SK-N-SH treated with all-trans-retinoic acid at 6 μM for 48 hours (cell line): ENCODE results near the gene HIBCH.
"Not testable (repeated sequence)": the region's sequence is repeated elsewhere in the genome, so short reads cannot be mapped to it uniquely, and the experiment has no call there.

Experiments
- ATAC-seq: fragments of 200-7000 bp; cut with Tn5 transposase; 3 replicates; pipeline ENCODE4 v1.9.1; 2020; ENCODE audit warnings: mild to moderate bottlenecking, moderate library complexity
- ARNTL ChIP-seq: fragments of 450-650 bp; formaldehyde crosslinking; IDR thresholded peaks from 2 replicates; pipeline ENCODE4 v1.5.0; 2020; ENCODE audit warnings: low read depth, mild to moderate bottlenecking, moderate library complexity, borderline replicate concordance
- GLIS3 ChIP-seq: fragments of 250-450 bp; sonication (Bioruptor Pico); IDR thresholded peaks from 2 replicates; pipeline ENCODE4 v1.5.0; 2020; ENCODE audit warnings: mild to moderate bottlenecking, moderate library complexity
- ISL1 ChIP-seq: fragments of 250-450 bp; sonication (Bioruptor Pico); IDR thresholded peaks from 2 replicates; pipeline ENCODE4 v2.1.2; 2022; ENCODE audit warnings: mild to moderate bottlenecking, moderate library complexity
- OSR1 ChIP-seq: fragments of 250-450 bp; sonication (Bioruptor Pico); IDR thresholded peaks from 2 replicates; pipeline ENCODE4 v1.8.0; 2022; ENCODE audit warnings: moderate library complexity, mild to moderate bottlenecking, inconsistent platforms
- PPARA ChIP-seq: fragments of 250-450 bp; sonication (Bioruptor Pico); IDR thresholded peaks from 2 replicates; pipeline ENCODE4 v1.5.0; 2020; ENCODE audit warnings: mild to moderate bottlenecking, borderline replicate concordance
- TOX ChIP-seq: fragments of 250-450 bp; sonication (Bioruptor Pico); IDR thresholded peaks from 2 replicates; pipeline ENCODE4 v1.8.0; 2021; ENCODE audit warnings: mild to moderate bottlenecking, moderate library complexity, borderline replicate concordance
- ZC3H10 ChIP-seq: fragments of 250-450 bp; sonication (Bioruptor Pico); IDR thresholded peaks from 2 replicates; pipeline ENCODE4 v1.5.1; 2021; ENCODE audit warnings: mild to moderate bottlenecking, moderate library complexity
- ZFP3 ChIP-seq: fragments of 250-450 bp; sonication (Bioruptor Pico); IDR thresholded peaks from 2 replicates; pipeline ENCODE4 v1.5.0; 2020; ENCODE audit warnings: mild to moderate bottlenecking, moderate library complexity
- ZFP30 ChIP-seq: fragments of 450-650 bp; formaldehyde crosslinking; IDR thresholded peaks from 2 replicates; pipeline ENCODE4 v1.5.0; 2022; ENCODE audit warnings: mild to moderate bottlenecking, moderate library complexity
- ZNF565 ChIP-seq: fragments of 450-650 bp; formaldehyde crosslinking; conservative IDR thresholded peaks from 2 replicates; pipeline ENCODE4 v1.5.0; 2020; ENCODE audit warnings: low read depth, mild to moderate bottlenecking, moderate library complexity
- ZNF70 ChIP-seq: fragments of 450-650 bp; formaldehyde crosslinking; IDR thresholded peaks from 2 replicates; pipeline ENCODE4 v1.5.0; 2020; ENCODE audit warnings: mild to moderate bottlenecking, moderate library complexity
- ZNF8 ChIP-seq: fragments of 450-650 bp; formaldehyde crosslinking; IDR thresholded peaks from 2 replicates; pipeline ENCODE4 v1.5.0; 2020; ENCODE audit warnings: mild to moderate bottlenecking, moderate library complexity
- TF ChIP-seq, protein P1 (sequence below): fragments of 250-450 bp; sonication (Bioruptor Pico); IDR thresholded peaks from 2 replicates; pipeline ENCODE4 v1.5.1; 2021; ENCODE audit warnings: mild to moderate bottlenecking, moderate library complexity
- TF ChIP-seq, protein P2 (sequence below): fragments of 250-450 bp; sonication (Bioruptor Pico); IDR thresholded peaks from 2 replicates; pipeline ENCODE4 v1.8.0; 2020; ENCODE audit warnings: mild to moderate bottlenecking, moderate library complexity, borderline replicate concordance
- TF ChIP-seq, protein P3 (sequence below): fragments of 250-450 bp; sonication (Bioruptor Pico); IDR thresholded peaks from 2 replicates; pipeline ENCODE4 v1.5.0; 2020; ENCODE audit warnings: mild to moderate bottlenecking, moderate library complexity

Gene HIBCH

GRCh38 chr2:190235101-190235500 is 84.5 kb downstream of the HIBCH start (continued):
- TF ChIP-seq, protein P1, sequence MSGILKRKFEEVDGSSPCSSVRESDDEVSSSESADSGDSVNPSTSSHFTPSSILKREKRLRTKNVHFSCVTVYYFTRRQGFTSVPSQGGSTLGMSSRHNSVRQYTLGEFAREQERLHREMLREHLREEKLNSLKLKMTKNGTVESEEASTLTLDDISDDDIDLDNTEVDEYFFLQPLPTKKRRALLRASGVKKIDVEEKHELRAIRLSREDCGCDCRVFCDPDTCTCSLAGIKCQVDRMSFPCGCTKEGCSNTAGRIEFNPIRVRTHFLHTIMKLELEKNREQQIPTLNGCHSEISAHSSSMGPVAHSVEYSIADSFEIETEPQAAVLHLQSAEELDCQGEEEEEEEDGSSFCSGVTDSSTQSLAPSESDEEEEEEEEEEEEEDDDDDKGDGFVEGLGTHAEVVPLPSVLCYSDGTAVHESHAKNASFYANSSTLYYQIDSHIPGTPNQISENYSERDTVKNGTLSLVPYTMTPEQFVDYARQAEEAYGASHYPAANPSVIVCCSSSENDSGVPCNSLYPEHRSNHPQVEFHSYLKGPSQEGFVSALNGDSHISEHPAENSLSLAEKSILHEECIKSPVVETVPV (CRISPR knock-in tag) = no peak
- TF ChIP-seq, protein P2, sequence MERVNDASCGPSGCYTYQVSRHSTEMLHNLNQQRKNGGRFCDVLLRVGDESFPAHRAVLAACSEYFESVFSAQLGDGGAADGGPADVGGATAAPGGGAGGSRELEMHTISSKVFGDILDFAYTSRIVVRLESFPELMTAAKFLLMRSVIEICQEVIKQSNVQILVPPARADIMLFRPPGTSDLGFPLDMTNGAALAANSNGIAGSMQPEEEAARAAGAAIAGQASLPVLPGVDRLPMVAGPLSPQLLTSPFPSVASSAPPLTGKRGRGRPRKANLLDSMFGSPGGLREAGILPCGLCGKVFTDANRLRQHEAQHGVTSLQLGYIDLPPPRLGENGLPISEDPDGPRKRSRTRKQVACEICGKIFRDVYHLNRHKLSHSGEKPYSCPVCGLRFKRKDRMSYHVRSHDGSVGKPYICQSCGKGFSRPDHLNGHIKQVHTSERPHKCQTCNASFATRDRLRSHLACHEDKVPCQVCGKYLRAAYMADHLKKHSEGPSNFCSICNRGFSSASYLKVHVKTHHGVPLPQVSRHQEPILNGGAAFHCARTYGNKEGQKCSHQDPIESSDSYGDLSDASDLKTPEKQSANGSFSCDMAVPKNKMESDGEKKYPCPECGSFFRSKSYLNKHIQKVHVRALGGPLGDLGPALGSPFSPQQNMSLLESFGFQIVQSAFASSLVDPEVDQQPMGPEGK (CRISPR knock-in tag) = no peak
- no peak for TF ChIP-seq ZFP3 (CRISPR knock-in tag)

- not testable (repeated sequence) for ATAC-seq
Measured at GRCh38 chr2:190223989-190224388, 95.6 kb downstream of the HIBCH start.

DNA sequence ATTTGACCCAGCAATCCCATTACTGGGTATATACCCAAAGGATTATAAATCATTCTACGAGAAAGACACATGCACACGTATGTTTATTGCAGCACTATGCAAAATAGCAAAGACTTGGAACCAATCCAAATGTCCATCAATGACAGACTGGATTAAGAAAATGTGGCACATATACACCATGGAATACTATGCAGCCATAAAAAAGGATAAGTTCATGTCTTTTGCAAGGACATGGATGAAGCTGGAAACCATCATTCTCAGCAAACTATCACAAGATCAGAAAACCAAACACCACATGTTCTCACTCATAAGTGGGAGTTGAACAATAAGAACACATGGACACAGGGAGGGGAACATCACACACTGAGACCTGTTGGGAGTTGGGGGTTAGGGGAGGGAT is 96.9 kb downstream of the HIBCH start:
- not testable (repeated sequence) for ATAC-seq

GRCh38 chr2:190221429-190221828 is 98.2 kb downstream of the HIBCH start:
- TF ChIP-seq GLIS3 (no peak), ZNF565 (no peak)
- TF ChIP-seq, all 23 proteins: peak for 0
- ATAC-seq = no peak

DNA sequence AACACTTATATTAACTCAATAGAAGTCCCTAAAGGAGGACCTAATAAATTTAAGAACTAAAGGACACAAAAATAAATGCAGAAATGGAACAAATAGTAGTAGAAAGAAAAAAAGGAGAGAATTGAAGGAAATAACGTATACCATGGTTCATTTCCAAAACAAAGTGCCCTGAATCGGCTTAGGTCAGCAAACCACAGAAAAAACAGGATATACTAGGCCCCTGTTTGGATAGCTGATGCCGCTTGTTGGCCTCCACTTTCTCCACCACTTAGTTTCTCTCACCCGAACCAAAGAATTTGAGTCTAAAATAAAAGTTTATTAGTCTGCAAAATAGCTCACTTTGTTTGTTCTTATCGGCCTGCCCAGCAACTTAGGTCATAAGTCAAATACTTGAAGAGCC is 100.4 kb downstream of the HIBCH start:
- no peak for TF ChIP-seq GLIS3
- TF ChIP-seq, protein P3, sequence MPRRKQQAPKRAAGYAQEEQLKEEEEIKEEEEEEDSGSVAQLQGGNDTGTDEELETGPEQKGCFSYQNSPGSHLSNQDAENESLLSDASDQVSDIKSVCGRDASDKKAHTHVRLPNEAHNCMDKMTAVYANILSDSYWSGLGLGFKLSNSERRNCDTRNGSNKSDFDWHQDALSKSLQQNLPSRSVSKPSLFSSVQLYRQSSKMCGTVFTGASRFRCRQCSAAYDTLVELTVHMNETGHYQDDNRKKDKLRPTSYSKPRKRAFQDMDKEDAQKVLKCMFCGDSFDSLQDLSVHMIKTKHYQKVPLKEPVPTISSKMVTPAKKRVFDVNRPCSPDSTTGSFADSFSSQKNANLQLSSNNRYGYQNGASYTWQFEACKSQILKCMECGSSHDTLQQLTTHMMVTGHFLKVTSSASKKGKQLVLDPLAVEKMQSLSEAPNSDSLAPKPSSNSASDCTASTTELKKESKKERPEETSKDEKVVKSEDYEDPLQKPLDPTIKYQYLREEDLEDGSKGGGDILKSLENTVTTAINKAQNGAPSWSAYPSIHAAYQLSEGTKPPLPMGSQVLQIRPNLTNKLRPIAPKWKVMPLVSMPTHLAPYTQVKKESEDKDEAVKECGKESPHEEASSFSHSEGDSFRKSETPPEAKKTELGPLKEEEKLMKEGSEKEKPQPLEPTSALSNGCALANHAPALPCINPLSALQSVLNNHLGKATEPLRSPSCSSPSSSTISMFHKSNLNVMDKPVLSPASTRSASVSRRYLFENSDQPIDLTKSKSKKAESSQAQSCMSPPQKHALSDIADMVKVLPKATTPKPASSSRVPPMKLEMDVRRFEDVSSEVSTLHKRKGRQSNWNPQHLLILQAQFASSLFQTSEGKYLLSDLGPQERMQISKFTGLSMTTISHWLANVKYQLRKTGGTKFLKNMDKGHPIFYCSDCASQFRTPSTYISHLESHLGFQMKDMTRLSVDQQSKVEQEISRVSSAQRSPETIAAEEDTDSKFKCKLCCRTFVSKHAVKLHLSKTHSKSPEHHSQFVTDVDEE (CRISPR knock-in tag) = no peak
- TF ChIP-seq ZNF8 (CRISPR knock-in tag) = no peak
- no peak for TF ChIP-seq ARNTL (CRISPR knock-in tag)
- TF ChIP-seq ZFP30 (CRISPR knock-in tag) = no peak
- TF ChIP-seq ZC3H10 (CRISPR knock-in tag) = no peak
- no peak for TF ChIP-seq PPARA (CRISPR knock-in tag)
- TF ChIP-seq ISL1 (CRISPR knock-in tag) = no peak
- no peak for TF ChIP-seq OSR1
- no peak for TF ChIP-seq ZNF70 (CRISPR knock-in tag)
- TF ChIP-seq, all 23 proteins: peak for 0
- no peak for ATAC-seq

- ATAC-seq = no peak
- TF ChIP-seq OSR1 (no peak), ZC3H10 (CRISPR knock-in tag) (no peak), ARNTL (CRISPR knock-in tag) (no peak), TOX (no peak)
- TF ChIP-seq, protein P3 (CRISPR knock-in tag) = no peak
- TF ChIP-seq, all 23 proteins: peak for 0
Measured at GRCh38 chr2:190217616-190218015, 102.0 kb downstream of the HIBCH start.
